Mesenteric fat pad (tissue), 1 donor: ENCODE measurements around the gene DCAF8. TPM values are rescaled to one million over a fixed set of nuclear protein-coding genes. Genes with fewer than 3 reads are reported as not detected.

Experiments
- DNase-seq: peaks from one replicate; pipeline ENCODE4 v3.0.0-alpha.2; 2020; ENCODE audit warnings: low spot score
- total RNA-seq: library from RNA; stranded (reverse); fragmentation: NEBNext Ultra II Directional; extraction: Animal tissue kit (Norgen Biotek cat#: 25700); gene quantifications from one replicate; pipeline ENCODE4 v1.2.1, GENCODE V29; 2021
- donor health status: DM: yes; HTN: yes; CAD: no.

Gene DCAF8
- total RNA-seq, 1 donor from 2014 or later: 127 TPM

DNA sequence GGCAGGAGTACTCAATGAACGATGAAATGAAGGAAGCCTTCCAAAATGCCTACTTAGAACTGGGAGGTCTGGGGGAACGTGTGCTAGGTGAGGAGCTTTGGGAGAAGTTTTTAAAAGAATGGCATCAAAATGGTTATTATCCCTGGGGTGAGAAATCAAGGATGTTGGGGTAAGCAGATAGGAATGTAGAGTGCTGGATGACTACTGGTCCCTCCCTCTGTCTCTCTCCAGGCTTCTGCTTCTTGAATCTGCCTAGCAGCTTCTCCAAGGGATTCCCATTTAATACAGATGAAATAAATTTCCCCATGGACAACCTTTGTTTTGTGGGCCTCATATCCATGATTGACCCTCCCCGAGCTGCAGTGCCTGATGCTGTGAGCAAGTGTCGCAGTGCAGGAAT lies 91.0 kb downstream of the DCAF8 start:
- no peak for DNase-seq

- no peak for DNase-seq
Measured at GRCh38 chr1:160169553-160170399, 92.6 kb downstream of the DCAF8 start.

DNA sequence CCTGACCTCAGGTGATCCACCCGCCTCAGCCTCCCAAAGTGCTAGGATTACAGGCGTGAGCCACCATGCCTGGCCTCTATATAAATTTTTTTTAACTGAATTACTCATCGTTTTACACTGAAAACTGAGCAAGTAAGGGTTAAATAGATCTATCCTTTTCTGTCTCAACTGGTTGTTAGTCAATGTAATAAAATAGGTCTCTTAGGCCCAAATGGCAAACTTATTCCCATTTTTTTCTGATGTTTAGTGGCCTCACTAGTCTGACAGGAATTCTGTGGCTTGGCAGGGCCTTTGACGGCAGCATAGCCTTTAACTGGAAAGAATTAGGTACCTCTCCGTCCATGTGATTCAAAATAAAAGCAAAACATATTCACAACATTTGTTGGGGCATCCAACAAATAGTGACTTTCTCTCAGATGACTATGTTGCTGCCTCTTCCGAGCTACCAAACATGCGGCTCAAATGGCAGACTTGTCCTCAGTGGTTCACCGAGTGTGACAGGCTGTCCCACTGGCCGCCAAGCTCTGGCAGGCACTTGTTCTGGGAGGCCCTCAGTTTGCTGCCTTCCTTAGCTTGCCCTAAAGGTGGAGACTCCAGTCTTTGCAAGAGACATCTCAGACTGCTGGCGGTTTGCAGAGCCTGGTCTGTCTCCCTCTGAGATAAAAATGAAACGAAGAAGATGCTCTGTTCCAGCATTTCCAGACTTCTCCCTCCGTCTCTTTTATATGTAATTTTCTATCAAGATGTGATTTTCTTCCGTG lies 93.6 kb downstream of the DCAF8 start:
- no peak for DNase-seq

- no peak for DNase-seq
Measured at GRCh38 chr1:160168016-160168415, 94.3 kb downstream of the DCAF8 start.

DNA sequence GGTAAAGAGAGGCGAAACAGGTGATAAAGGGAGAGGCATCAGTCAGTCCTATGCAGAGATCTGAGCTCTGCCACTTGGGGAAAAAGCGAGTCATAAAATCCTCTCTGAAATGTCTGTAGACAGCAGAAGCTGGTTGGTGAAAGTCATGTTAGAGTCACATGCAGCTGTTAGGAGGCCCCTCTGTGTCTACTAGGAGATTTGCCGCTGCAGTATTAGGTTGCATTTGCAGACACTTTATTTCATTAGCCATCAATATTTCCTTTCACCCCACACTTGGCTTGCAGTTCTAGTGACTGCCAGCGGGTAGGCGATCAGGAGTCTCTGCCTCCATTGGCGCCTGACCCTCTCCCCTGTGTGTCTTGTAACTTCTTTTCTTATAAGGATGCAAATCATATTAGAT lies 94.8 kb downstream of the DCAF8 start:
- DNase-seq: no peak

GRCh38 chr1:160167056-160167455 lies 95.3 kb downstream of the DCAF8 start:
- DNase-seq: no peak

DNA sequence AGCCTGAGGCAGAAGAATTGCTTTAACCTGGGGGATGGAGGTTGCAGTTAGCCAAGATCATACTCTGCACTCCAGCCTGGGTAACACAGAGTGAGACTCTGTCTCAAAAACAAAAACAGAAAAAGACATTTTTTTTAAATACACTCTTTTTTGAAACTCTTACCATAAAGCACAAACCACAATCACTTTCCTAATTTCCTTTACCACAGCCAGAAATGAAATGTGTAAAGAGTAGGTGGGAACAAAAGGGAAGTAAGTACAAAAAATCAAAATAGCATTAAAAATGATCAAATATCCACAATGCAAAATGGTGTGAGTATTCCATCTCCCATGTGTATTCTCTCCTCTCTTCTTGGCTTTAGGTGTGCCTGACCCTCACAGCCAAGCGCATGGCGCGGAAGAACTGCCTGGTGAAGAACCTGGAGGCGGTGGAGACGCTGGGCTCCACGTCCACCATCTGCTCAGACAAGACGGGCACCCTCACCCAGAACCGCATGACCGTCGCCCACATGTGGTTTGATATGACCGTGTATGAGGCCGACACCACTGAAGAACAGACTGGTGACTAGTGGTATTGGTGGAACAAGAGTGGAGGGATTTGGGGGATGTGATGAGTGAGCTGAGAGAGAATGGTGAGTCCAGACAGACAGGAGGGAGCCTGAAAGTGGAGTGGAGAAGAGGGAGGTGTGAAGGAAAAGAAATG lies 96.0 kb downstream of the DCAF8 start:
- no peak for DNase-seq

Other genes starting within 250 kb of the DCAF8 start
- 4.1 TPM for gene PIGM, start 230.6 kb downstream of the DCAF8 start, total RNA-seq
- gene KCNJ10, start 192.4 kb downstream of the DCAF8 start, total RNA-seq: 0.16 TPM
- gene KCNJ9, start 181.0 kb downstream of the DCAF8 start, total RNA-seq: not detected
- 20.4 TPM for gene IGSF8, start 163.9 kb downstream of the DCAF8 start, total RNA-seq
- 31.2 TPM for gene ATP1A2, start 146.8 kb downstream of the DCAF8 start, total RNA-seq
- 0.39 TPM for gene ATP1A4, start 110.9 kb downstream of the DCAF8 start, total RNA-seq
- gene CASQ1, start 72.0 kb downstream of the DCAF8 start, total RNA-seq: 0.39 TPM
- gene PEA15, start 57.2 kb downstream of the DCAF8 start, total RNA-seq: 486 TPM
- gene PEX19, start 22.6 kb upstream of the DCAF8 start, total RNA-seq: 144 TPM
- gene COPA, start 80.7 kb upstream of the DCAF8 start, total RNA-seq: 228 TPM
- 102 TPM for gene NCSTN, start 80.8 kb upstream of the DCAF8 start, total RNA-seq
- 0.42 TPM for gene NHLH1, start 104.5 kb upstream of the DCAF8 start, total RNA-seq
- gene VANGL2, start 138.0 kb upstream of the DCAF8 start, total RNA-seq: 1.7 TPM